H1 (cell line): ENCODE measurements around the gene DEGS2. TPM values are rescaled to one million over a fixed set of nuclear protein-coding genes. Genes with fewer than 3 reads are reported as not detected.

ENCODE experiments used
- EZH2 ChIP-seq: fragments of 200-600 bp; sonication (generic); IDR thresholded peaks from 2 replicates; pipeline ENCODE4 v1.7.1; 2012; ENCODE audit warnings: low read depth, mild to moderate bottlenecking, moderate library complexity, low read length, inconsistent platforms; ENCODE audit not compliant: severe bottlenecking
- JUN ChIP-seq: IDR thresholded peaks from 2 replicates; pipeline ENCODE4 v1.6.1; 2011; ENCODE audit warnings: low read depth, mild to moderate bottlenecking, improper control_type of control experiment, low read length
- RFX5 ChIP-seq: IDR thresholded peaks from 2 replicates; pipeline ENCODE4 v1.6.1; 2011; ENCODE audit warnings: low read depth, low read length, improper control_type of control experiment, borderline replicate concordance
- RXRA ChIP-seq: IDR thresholded peaks from 2 replicates; pipeline ENCODE4 v1.6.1; 2011; ENCODE audit warnings: low read depth, mild to moderate bottlenecking, low read length, moderate library complexity; ENCODE audit not compliant: insufficient read depth
- SAP30 ChIP-seq: fragments of 300-600 bp; sonication (generic); IDR thresholded peaks from 2 replicates; pipeline ENCODE4 v1.7.1; 2012; ENCODE audit warnings: low read length, moderate library complexity, mild to moderate bottlenecking, inconsistent platforms; ENCODE audit not compliant: insufficient read depth, insufficient replicate concordance
- SIX5 ChIP-seq: IDR thresholded peaks from 2 replicates; pipeline ENCODE4 v1.6.1; 2011; ENCODE audit warnings: mild to moderate bottlenecking, low read depth, low read length
- SP1 ChIP-seq: IDR thresholded peaks from 2 replicates; pipeline ENCODE4 v1.6.1; 2011; ENCODE audit warnings: low read depth, low read length
- TAF7 ChIP-seq: optimal IDR thresholded peaks from 2 replicates; pipeline ENCODE3; 2011; ENCODE audit warnings: low read depth, mild to moderate bottlenecking, inconsistent platforms, low read length, moderate library complexity, borderline replicate concordance
- TEAD4 ChIP-seq: IDR thresholded peaks from 2 replicates; pipeline ENCODE4 v1.6.1; 2012; ENCODE audit warnings: low read depth, low read length, inconsistent platforms, mixed read lengths
- polyA plus RNA-seq, 7 experiments: library from polyadenylated mRNA; depleted of rRNA in 3 of 7; stranded (reverse) in 5 of 7; unstranded in 2 of 7; fragments of >200 nt in 5 of 7; fragments of 200-250 nt in 2 of 7; gene quantifications; 1 replicate in 5 of 7; 2 replicates in 1 of 7; 4 replicates in 1 of 7; pipeline versions ENCODE4 v1.2.1 to v1.2.3, GENCODE V29; 2011 to 2013; ENCODE audit warnings: missing spikeins in 2 of 7, mixed read lengths in 2 of 7
- total RNA-seq: library from RNA; stranded (reverse); fragmentation: NEBNext Ultra II Directional; extraction: Animal tissue kit (Norgen Biotek cat#: 25700); gene quantifications from 2 replicates; pipeline ENCODE4 v1.2.1, GENCODE V29; 2021

DEGS2 gene
- total and polyA plus RNA-seq, 2 of the 8 experiments (the other 6 are each of a cell fraction or from before 2014, with no cell fraction given), result 0.61 to 0.82 TPM

- TF ChIP-seq RXRA, result no peak
- no peak for TF ChIP-seq TAF7
- TF ChIP-seq JUN, result no peak
- TF ChIP-seq SP1, result no peak
- no peak for TF ChIP-seq EZH2
- no peak for TF ChIP-seq TEAD4
- no peak for TF ChIP-seq SAP30
- no peak for TF ChIP-seq RFX5
- no peak for TF ChIP-seq SIX5
These were observed 12.2 kb downstream of the DEGS2 start (continued) for GRCh38 chr14:100147181-100147631.
